Measurements from ENCODE around the gene CFAP99. TPM values are rescaled to one million over a fixed set of nuclear protein-coding genes. Genes with fewer than 3 reads are reported as not detected.
A peak's percentile ranks its signal among the peaks of the same experiment; 100 is the strongest.

CFAP99 gene
- total and polyA plus RNA-seq, 9 of the 15 experiments (the other 6 are each of a cell fraction or from before 2014, with no cell fraction given), result 0.07 to 0.18 (median 0.09) TPM; not detected in 6

DNA sequence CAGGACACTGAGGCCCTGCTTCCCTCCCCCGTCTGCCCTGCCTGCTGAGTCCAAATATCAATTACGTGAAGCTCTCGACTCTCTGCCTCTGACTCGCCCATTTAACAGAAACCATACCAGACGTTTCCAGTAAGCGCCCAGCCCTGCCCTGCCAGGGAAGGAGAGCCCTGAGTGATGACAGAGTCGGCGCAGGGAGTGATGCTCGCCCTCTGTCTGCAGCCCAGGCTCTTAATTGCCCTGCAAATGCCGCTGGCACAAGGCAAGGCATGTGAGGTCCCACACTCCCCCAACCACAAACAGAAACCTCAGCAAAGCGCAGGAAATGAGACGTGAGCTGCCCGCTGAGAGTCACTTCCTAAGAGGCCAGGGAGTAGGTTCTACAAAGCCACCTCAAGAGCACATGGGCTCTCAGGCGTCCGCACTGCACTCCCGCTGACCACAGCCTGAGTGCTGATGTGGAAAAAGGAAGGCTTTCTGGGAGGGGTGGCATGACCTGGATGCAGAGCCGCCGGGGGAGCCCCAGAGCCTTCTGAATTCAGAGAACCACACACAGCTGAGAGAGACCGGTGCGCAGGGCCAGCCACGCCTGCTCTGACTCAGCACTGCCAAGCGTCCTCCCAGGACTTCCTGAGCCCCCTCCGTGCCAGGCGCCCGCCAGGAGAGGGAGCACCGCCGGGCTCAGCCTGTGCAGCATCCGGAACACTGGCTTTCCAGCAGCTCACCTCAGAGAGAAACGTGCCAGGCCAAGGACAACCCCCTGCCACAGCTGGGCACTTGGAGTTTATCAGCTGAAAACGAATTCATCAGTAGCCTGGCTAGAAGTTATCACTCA, 5.7 kb upstream of the CFAP99 start (continued):
- TF ChIP-seq, protein P1, sequence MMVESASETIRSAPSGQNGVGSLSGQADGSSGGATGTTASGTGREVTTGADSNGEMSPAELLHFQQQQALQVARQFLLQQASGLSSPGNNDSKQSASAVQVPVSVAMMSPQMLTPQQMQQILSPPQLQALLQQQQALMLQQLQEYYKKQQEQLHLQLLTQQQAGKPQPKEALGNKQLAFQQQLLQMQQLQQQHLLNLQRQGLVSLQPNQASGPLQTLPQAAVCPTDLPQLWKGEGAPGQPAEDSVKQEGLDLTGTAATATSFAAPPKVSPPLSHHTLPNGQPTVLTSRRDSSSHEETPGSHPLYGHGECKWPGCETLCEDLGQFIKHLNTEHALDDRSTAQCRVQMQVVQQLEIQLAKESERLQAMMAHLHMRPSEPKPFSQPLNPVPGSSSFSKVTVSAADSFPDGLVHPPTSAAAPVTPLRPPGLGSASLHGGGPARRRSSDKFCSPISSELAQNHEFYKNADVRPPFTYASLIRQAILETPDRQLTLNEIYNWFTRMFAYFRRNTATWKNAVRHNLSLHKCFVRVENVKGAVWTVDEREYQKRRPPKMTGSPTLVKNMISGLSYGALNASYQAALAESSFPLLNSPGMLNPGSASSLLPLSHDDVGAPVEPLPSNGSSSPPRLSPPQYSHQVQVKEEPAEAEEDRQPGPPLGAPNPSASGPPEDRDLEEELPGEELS (CRISPR knock-in tag; IDR thresholded peaks at IDR 0.05; ENCODE audit: borderline replicate concordance), result no peak
- TF ChIP-seq L3MBTL2 (IDR thresholded peaks at IDR 0.05) (peak; percentile 57; the same call in 1 of the 2 replicates), ZNF121 (CRISPR knock-in tag; conservative IDR thresholded peaks at IDR 0.05) (no peak), TCF3 (CRISPR knock-in tag; IDR thresholded peaks at IDR 0.05) (peak; percentile 9; the same call in 1 of the 2 replicates), ZSCAN32 (CRISPR knock-in tag; IDR thresholded peaks at IDR 0.05) (no peak), CTBP1 (IDR thresholded peaks at IDR 0.05; ENCODE audit: borderline replicate concordance) (peak; percentile 72), NFRKB (IDR thresholded peaks at IDR 0.05; ENCODE audit: low read depth) (peak; percentile 56; the same call in 1 of the 2 replicates), NR2C2 (CRISPR knock-in tag; IDR thresholded peaks at IDR 0.05) (no peak), NR2C2 (tag; IDR thresholded peaks at IDR 0.05) (peak; percentile 80), RBM22 (IDR thresholded peaks at IDR 0.05; ENCODE audit: low read depth, low read length, poor library complexity, severe bottlenecking) (no peak), ZNF766 (CRISPR knock-in tag; conservative IDR thresholded peaks at IDR 0.05) (peak; percentile 59; the same call in 1 of the 2 replicates), DPF2 (IDR thresholded peaks at IDR 0.05) (peak; percentile 61), RBM25 (IDR thresholded peaks at IDR 0.05; ENCODE audit: low read depth, low read length, severe bottlenecking) (no peak), NFE2 (IDR thresholded peaks at IDR 0.05; ENCODE audit: low read depth) (peak; percentile 96), ARID1B (IDR thresholded peaks at IDR 0.05) (peak; percentile 57), TOE1 (IDR thresholded peaks at IDR 0.05; ENCODE audit: borderline replicate concordance) (no peak), TOE1 (CRISPR knock-in tag; IDR thresholded peaks at IDR 0.05; ENCODE audit: borderline replicate concordance, low read depth) (no peak)
- TF ChIP-seq, protein P2, sequence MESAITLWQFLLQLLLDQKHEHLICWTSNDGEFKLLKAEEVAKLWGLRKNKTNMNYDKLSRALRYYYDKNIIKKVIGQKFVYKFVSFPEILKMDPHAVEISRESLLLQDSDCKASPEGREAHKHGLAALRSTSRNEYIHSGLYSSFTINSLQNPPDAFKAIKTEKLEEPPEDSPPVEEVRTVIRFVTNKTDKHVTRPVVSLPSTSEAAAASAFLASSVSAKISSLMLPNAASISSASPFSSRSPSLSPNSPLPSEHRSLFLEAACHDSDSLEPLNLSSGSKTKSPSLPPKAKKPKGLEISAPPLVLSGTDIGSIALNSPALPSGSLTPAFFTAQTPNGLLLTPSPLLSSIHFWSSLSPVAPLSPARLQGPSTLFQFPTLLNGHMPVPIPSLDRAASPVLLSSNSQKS (CRISPR knock-in tag; IDR thresholded peaks at IDR 0.05), result no peak
- TF ChIP-seq, protein P3, sequence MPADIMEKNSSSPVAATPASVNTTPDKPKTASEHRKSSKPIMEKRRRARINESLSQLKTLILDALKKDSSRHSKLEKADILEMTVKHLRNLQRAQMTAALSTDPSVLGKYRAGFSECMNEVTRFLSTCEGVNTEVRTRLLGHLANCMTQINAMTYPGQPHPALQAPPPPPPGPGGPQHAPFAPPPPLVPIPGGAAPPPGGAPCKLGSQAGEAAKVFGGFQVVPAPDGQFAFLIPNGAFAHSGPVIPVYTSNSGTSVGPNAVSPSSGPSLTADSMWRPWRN (IDR thresholded peaks at IDR 0.05; ENCODE audit: low read depth), result 0 out of 2 replicates have a peak, but pooled peaks have one; percentile 30
- TF ChIP-seq, protein P4, sequence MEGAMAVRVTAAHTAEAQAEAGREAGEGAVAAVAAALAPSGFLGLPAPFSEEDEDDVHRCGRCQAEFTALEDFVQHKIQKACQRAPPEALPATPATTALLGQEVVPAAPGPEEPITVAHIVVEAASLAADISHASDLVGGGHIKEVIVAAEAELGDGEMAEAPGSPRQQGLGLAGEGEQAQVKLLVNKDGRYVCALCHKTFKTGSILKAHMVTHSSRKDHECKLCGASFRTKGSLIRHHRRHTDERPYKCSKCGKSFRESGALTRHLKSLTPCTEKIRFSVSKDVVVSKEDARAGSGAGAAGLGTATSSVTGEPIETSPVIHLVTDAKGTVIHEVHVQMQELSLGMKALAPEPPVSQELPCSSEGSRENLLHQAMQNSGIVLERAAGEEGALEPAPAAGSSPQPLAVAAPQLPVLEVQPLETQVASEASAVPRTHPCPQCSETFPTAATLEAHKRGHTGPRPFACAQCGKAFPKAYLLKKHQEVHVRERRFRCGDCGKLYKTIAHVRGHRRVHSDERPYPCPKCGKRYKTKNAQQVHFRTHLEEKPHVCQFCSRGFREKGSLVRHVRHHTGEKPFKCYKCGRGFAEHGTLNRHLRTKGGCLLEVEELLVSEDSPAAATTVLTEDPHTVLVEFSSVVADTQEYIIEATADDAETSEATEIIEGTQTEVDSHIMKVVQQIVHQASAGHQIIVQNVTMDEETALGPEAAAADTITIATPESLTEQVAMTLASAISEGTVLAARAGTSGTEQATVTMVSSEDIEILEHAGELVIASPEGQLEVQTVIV (CRISPR knock-in tag; IDR thresholded peaks at IDR 0.05; ENCODE audit: borderline replicate concordance), result no peak
- TF ChIP-seq, protein P5, sequence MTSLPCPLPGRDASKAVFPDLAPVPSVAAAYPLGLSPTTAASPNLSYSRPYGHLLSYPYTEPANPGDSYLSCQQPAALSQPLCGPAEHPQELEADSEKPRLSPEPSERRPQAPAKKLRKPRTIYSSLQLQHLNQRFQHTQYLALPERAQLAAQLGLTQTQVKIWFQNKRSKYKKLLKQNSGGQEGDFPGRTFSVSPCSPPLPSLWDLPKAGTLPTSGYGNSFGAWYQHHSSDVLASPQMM (CRISPR knock-in tag; IDR thresholded peaks at IDR 0.05), result no peak

Data from K562 (cell line).